IPS-20b (cell line): ENCODE data around the gene FAM53C.

Experiments
- H3K27ac ChIP-seq: one replicate; pipeline ENCODE4 v1.5.1; 2013; ENCODE audit warnings: low read length
- H3K27me3 ChIP-seq: 2 replicates; pipeline ENCODE4 v1.6.1; 2013; ENCODE audit warnings: mild to moderate bottlenecking, low read length, inconsistent platforms; ENCODE audit not compliant: insufficient read depth
- H3K36me3 ChIP-seq: 2 replicates; pipeline ENCODE4 v1.6.1; 2013; ENCODE audit warnings: low read depth, mild to moderate bottlenecking, inconsistent platforms, low read length, moderate library complexity; ENCODE audit not compliant: insufficient read depth
- H3K4me1 ChIP-seq: 2 replicates; pipeline ENCODE4 v1.6.1; 2013; ENCODE audit warnings: mild to moderate bottlenecking, control low read depth, inconsistent platforms, low read length, moderate library complexity; ENCODE audit not compliant: insufficient read depth
- H3K4me3 ChIP-seq: 2 replicates; pipeline ENCODE4 v1.5.1; 2013; ENCODE audit warnings: mild to moderate bottlenecking, low read length, inconsistent platforms
- H3K9ac ChIP-seq: 2 replicates; pipeline ENCODE4 v1.6.1; 2013; ENCODE audit warnings: low read depth, mild to moderate bottlenecking, inconsistent platforms, low read length, moderate library complexity
- H3K9me3 ChIP-seq: 2 replicates; pipeline ENCODE4 v1.6.1; 2013; ENCODE audit warnings: mild to moderate bottlenecking, low read depth, low read length, inconsistent platforms; ENCODE audit not compliant: insufficient read depth

FAM53C gene

GRCh38 chr5:138336952-138337684, 948 bp upstream of the FAM53C start:
- Histone ChIP-seq H3K27ac (peak overlapping the region; percentile 87), H3K9ac (peak overlapping the region; percentile 93), H3K36me3 (peaks cover 21% of the 10 kb centered on the region), H3K4me3 (peak overlapping the region; percentile 86), H3K9me3 (no peaks in the 10 kb centered on the region), H3K27me3 (no peaks in the 10 kb centered on the region), H3K4me1 (no peaks in the 10 kb centered on the region)

- Histone ChIP-seq H3K4me3 (peak overlapping the region; percentile 86), H3K4me1 (no peaks in the 10 kb centered on the region), H3K27me3 (no peaks in the 10 kb centered on the region), H3K9ac (peak overlapping the region; percentile 93), H3K27ac (peak overlapping the region; percentile 87), H3K36me3 (peaks cover 31% of the 10 kb centered on the region), H3K9me3 (no peaks in the 10 kb centered on the region)
Observed at GRCh38 chr5:138338411-138339090, 485 bp downstream of the FAM53C start.

- Histone ChIP-seq H3K9me3 (no peaks in the 10 kb centered on the region), H3K36me3 (peaks cover 36% of the 10 kb centered on the region), H3K27ac (peak overlapping the region; percentile 87)
Observed at GRCh38 chr5:138339091-138339456, 1.0 kb downstream of the FAM53C start.

GRCh38 chr5:138339464-138339863, 1.4 kb downstream of the FAM53C start:
- H3K36me3 ChIP-seq = peaks cover 40% of the 10 kb centered on the region
- peak overlapping the region; percentile 93 for H3K9ac ChIP-seq
- H3K27ac ChIP-seq = peak overlapping the region; percentile 87
- no peaks in the 10 kb centered on the region for H3K9me3 ChIP-seq
- peak overlapping the region; percentile 86 for H3K4me3 ChIP-seq
- H3K4me1 ChIP-seq = no peaks in the 10 kb centered on the region
- no peaks in the 10 kb centered on the region for H3K27me3 ChIP-seq

More at GRCh38 chr5:138339091-138339456, 1.0 kb downstream of the FAM53C start:
- peak overlapping the region; percentile 93 for H3K9ac ChIP-seq
- no peaks in the 10 kb centered on the region for H3K4me1 ChIP-seq
- H3K4me3 ChIP-seq = peak overlapping the region; percentile 86
- no peaks in the 10 kb centered on the region for H3K27me3 ChIP-seq

GRCh38 chr5:138340008-138340407, 1.9 kb downstream of the FAM53C start:
- Histone ChIP-seq H3K4me1 (no peaks in the 10 kb centered on the region), H3K4me3 (peak overlapping the region; percentile 86), H3K27ac (no peak overlapping the region), H3K9ac (peak overlapping the region; percentile 93; the same call in 1 of the 2 replicates), H3K9me3 (no peaks in the 10 kb centered on the region), H3K36me3 (peaks cover 46% of the 10 kb centered on the region), H3K27me3 (no peaks in the 10 kb centered on the region)

- H3K4me1 ChIP-seq = no peaks in the 10 kb centered on the region
- no peaks in the 10 kb centered on the region for H3K9me3 ChIP-seq
- no peaks in the 10 kb centered on the region for H3K27me3 ChIP-seq
- H3K27ac ChIP-seq = no peak overlapping the region
- no peak overlapping the region for H3K9ac ChIP-seq
- H3K4me3 ChIP-seq = no peak overlapping the region
- peaks cover 92% of the 10 kb centered on the region for H3K36me3 ChIP-seq
Observed at GRCh38 chr5:138344887-138345622, 7.0 kb downstream of the FAM53C start.

GRCh38 chr5:138346889-138347288, 8.8 kb downstream of the FAM53C start:
- no peaks in the 10 kb centered on the region for H3K27me3 ChIP-seq
- no peak overlapping the region for H3K27ac ChIP-seq
- H3K9ac ChIP-seq = no peak overlapping the region
- H3K4me3 ChIP-seq = no peak overlapping the region
- no peaks in the 10 kb centered on the region for H3K9me3 ChIP-seq
- H3K36me3 ChIP-seq = peaks cover 74% of the 10 kb centered on the region
- no peaks in the 10 kb centered on the region for H3K4me1 ChIP-seq

DNA sequence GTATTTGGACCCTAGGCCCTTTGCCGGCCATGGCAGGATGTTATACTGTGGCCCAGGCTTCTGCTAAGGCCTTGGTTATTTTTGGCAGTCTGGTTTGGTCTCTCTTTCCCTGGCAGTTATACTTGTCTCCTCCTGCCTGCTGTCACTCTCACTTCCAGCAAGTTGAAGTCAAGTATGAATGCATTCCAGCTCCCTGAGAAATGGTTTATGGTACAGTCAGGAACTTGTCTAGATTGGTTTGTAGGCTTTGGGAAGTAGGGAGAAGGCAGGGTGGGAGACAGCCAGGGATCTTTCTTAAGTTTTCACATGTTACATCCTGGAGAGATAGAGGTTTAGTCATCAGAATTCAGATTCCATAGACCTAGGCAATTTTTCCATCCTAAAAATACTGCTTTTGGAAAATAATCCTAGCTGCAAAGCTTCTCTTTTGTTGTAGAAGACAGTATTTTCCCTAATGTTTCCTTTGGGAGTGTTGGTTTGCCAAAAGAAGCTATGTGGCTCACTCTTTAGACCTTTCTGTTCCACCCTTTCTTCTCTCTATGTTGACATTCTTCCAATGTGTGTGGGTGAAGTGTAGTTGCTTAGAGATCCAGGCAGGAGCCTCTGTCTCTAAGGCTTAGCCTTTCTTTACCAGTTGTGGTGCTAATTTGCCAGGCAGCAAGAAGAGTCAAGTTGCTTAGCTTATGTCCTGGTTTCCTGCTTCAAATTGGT, 11.9 kb downstream of the FAM53C start:
- no peak overlapping the region for H3K27ac ChIP-seq
- no peak overlapping the region for H3K4me3 ChIP-seq
- H3K9me3 ChIP-seq = no peaks in the 10 kb centered on the region
- peaks cover 47% of the 10 kb centered on the region for H3K36me3 ChIP-seq
- H3K4me1 ChIP-seq = peaks cover 7% of the 10 kb centered on the region; the same call in 1 of the 2 replicates
- H3K9ac ChIP-seq = no peak overlapping the region
- H3K27me3 ChIP-seq = no peaks in the 10 kb centered on the region

- peaks cover 42% of the 10 kb centered on the region for H3K36me3 ChIP-seq
- no peak overlapping the region for H3K27ac ChIP-seq
- H3K27me3 ChIP-seq = no peaks in the 10 kb centered on the region
- H3K4me3 ChIP-seq = no peak overlapping the region
- H3K9me3 ChIP-seq = no peaks in the 10 kb centered on the region
- H3K9ac ChIP-seq = no peak overlapping the region
- peaks cover 7% of the 10 kb centered on the region; the same call in 1 of the 2 replicates for H3K4me1 ChIP-seq
Observed at GRCh38 chr5:138350563-138350890, 12.5 kb downstream of the FAM53C start.

GRCh38 chr5:138351056-138351455, 13.0 kb downstream of the FAM53C start:
- H3K27ac ChIP-seq = no peak overlapping the region

DNA sequence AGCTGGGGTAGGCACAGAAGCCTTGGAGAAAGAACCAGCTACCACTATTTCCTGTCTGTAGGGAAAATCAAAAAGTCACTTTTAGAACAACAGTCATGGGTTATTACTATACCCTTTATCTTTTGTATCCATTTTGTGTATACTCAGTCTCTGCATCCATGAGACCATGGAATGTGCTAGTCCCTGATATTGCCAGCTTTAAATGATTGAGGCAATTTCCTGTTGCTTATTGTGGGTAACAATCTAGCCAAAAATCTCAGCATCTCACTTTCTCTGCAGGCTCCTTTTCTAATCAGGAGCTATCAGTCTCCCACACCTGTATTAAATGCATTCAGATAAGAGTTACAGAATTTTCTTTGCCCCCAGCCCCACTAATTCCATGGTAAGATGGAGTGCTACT, 13.5 kb downstream of the FAM53C start:
- no peak overlapping the region for H3K27ac ChIP-seq
- no peaks in the 10 kb centered on the region for H3K9me3 ChIP-seq
- H3K4me3 ChIP-seq = no peak overlapping the region
- H3K9ac ChIP-seq = no peak overlapping the region
- no peaks in the 10 kb centered on the region for H3K27me3 ChIP-seq
- peaks cover 7% of the 10 kb centered on the region; the same call in 1 of the 2 replicates for H3K4me1 ChIP-seq
- peaks cover 32% of the 10 kb centered on the region for H3K36me3 ChIP-seq

More at GRCh38 chr5:138351056-138351455, 13.0 kb downstream of the FAM53C start:
- Histone ChIP-seq H3K27me3 (no peaks in the 10 kb centered on the region), H3K9ac (no peak overlapping the region), H3K4me3 (no peak overlapping the region), H3K9me3 (no peaks in the 10 kb centered on the region), H3K36me3 (peaks cover 37% of the 10 kb centered on the region), H3K4me1 (peaks cover 7% of the 10 kb centered on the region; the same call in 1 of the 2 replicates)
